GM19035 (cell line): Measurements from ENCODE around the gene SLC6A9.

Source experiments
- ATAC-seq: cut with Tn5 transposase; IDR thresholded peaks from one replicate; pipeline ENCODE4 v1.9.1; 2021; ENCODE audit not compliant: unreplicated experiment

SLC6A9 gene

GRCh38 chr1:44029911-44030604, 1.2 kb downstream of the SLC6A9 start:
- ATAC-seq, result peak; percentile 86

DNA sequence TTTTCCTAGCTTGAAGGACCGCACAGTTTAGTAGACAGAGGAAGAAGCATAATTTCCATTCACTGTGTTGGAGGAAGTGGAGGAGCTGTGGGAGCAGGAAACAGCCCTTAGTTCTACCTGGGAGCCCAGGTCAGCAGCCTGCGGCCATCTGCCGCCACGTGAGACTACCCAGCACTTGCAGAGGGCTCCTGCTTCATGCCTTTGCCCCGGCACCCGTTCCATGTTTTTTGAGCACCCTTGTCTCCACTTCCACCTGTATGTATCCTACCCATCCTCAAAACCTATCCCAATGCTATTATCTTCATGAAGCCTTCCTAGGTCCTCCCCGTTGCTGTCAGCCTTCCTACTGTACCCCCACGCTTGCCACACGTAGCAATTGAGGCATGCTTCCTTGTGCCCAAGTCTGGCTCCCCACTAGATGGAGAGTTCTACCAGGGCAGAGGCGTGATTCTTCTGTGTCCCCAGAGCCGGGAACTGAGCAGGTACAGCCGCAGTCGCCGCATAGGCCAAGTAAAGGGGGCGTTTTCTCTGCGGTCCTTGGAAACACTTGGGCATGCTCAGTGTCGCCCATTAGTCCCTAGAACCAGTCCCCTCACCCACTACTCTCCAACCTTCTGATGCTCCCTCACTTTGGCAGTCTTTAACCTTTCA, 1.9 kb downstream of the SLC6A9 start:
- ATAC-seq, result peak; percentile 28

DNA sequence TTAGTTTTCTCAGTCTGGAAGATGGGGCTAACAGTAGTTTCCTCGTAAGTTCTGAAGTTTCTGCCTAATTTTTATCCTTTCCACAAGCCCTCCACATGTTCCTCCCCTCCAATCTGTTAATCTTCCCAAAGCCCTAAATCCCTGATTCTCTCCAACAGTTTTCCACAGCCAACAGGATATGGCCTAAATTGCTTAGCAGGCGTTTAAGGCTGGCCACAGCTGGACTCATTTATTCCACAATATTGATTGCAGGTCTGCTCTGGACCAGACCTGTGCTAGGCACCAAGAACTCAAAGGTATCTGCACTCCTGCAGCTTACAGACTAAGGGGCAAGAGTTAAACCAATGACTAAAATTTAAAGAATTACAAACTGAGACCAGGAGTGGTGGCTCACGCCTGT, 3.9 kb downstream of the SLC6A9 start:
- no peak for ATAC-seq

- ATAC-seq, result no peak
Measured at GRCh38 chr1:44025816-44026215, 5.4 kb downstream of the SLC6A9 start.

- ATAC-seq, result no peak
Measured at GRCh38 chr1:44024903-44025525, 6.2 kb downstream of the SLC6A9 start.

- ATAC-seq, result no peak
Measured at GRCh38 chr1:44024031-44024902, 7.0 kb downstream of the SLC6A9 start.

GRCh38 chr1:44021581-44022321, 9.5 kb downstream of the SLC6A9 start:
- no peak for ATAC-seq

GRCh38 chr1:44021156-44021555, 10.1 kb downstream of the SLC6A9 start:
- no peak for ATAC-seq

GRCh38 chr1:44020464-44020863, 10.8 kb downstream of the SLC6A9 start:
- ATAC-seq, result no peak

GRCh38 chr1:44019466-44019948, 11.8 kb downstream of the SLC6A9 start:
- ATAC-seq, result no peak

- ATAC-seq, result no peak
Measured at GRCh38 chr1:44016890-44017400, 14.3 kb downstream of the SLC6A9 start.

GRCh38 chr1:44016041-44016889, 15.0 kb downstream of the SLC6A9 start:
- no peak for ATAC-seq

DNA sequence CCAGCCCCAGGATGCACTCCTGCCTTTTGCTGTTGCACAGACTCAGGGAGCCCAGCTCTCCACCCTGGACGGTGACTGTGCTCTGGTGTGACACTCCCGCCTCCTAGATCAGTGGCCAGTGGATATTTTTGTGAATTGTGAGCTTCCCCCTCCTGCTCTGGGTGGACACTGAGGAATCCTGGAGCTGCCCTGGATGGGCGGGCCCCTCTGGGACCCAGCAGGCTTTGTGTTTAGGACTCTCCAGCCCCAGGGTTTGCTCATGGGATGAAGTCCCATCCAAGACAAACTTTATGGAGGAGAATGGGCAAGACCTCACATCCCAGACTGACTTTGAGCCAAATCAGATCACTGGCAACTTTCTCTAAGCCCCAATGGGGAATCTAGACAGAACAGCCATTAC, 16.1 kb downstream of the SLC6A9 start:
- ATAC-seq, result no peak

DNA sequence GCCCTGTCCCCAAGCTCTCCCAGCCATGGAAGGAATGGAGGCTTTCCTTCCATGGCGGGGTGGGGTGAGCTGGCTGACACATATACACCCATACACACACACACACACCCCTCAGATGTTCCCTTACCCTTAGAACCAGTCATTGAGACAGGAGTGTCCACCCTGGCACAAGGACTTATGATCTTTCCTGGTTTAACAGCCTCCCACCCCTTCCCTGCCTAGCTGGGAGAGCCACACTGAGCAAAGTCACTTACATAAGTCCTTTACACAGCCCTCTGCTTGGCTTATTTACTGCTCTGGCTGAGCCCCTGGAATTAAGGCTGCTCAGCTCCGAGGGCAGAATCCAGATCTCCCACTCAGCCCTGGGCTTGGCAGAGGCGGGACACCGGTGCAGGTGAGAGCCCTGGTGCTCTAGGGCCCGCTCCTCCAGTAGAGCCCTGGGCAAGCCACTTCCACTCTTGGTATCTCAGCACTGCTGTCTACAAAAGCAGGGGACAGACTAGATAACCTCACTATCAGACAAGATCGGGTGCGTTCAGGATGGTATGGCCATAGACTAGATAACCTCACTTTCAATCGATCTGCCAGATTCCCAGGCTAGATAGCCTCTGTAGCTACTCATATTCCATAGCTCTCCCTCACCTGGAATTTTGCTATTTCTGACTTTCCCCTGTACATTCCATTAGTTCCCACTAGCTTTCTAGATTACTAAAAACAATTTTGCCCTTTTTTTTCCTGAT, 16.7 kb downstream of the SLC6A9 start:
- ATAC-seq, result no peak

DNA sequence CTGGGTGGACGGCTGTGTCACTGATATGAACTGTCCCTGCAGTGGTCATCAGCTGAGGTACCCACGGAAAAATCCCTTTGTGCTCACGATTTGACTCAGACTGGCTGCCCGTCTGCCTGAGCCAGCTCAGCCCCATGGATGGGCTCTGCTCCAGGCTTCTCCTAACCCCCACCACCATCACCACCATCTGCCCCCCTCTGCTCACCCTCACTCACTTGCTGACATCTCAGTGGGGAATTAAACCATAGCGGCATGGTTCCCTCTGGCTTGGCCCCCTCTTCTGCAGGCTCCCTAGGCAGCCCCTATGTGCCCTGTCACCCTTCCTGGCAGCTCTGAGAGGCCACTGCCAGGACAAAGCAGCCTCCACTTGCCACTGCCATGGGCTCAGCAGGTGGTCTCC, 17.3 kb downstream of the SLC6A9 start:
- no peak for ATAC-seq

DNA sequence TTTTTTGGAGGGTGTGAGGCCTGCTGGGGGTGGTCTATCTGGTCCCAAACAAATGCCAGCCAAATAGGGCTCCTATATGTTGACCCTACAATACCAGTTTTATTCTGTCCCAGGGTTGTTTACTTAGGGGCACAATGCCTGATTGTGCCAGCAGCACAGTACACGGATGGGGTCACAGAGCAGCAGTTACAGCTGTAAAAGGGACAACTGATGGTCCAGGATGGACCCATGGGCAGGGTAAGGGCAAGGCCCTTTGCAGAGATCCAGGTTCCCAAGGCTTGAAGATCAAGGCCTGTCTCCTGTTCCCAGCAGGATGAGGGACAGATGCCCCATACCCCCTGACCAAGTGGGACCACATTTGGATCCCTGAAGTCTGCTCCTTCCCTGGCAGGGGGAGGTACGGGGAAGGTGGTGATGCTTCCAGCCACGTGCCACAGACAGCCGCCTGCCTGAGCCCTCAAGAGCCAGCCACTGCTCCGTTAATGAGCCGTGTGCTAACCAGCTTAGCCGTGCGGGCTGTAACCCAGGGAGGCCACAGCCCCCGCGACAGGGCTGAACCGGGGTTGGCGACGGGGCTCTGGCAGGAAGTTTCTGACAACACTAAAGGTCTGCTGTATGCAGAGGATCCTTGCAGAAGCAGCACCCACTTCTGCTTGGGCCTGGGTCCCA, 18.2 kb downstream of the SLC6A9 start:
- ATAC-seq, result no peak

DNA sequence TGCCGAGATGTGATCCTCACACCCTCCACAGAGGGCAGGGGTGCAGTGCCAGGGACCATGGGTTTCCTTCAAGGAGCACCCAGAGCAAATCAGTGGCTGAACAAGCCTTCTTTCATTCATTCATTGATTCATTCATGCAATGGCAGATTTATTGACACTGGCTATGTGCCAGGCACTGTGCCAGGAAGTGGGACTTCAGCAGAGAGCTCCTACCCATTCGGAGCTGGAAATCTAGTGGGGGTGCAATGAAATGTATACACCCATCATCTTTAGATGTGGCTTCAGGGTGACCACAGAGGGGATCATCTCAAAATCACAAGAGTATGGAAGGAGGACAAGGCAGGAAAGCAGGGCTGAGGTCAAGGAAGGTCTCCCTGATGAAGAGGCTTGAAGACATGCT, 18.9 kb downstream of the SLC6A9 start:
- no peak for ATAC-seq

DNA sequence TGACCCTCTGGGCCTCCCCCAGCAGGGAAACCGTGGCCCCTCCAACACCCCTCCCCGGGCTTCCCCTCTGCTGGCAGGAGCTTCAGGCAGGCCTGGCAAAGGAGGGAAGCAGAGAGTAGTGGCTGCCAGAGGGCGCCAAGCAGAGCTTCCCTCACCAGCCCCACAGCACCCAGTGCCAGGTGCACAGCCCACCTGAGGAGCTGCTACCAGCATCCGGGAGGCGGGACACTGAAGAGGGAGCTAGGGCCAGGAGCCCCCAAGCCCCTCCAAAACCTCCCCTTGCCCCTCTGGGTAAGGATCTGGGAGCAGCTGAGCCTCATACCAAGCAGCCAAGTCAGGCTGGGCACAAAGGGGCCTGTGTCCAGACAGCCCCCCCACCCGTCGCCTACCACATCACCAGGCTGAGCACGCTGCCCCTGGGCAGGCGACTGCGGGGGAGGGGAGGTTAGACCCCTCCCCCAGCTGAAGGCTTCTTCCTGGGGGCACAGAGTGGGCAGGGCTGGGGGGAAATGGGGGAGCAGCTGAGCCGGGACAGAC, 20.3 kb downstream of the SLC6A9 start:
- ATAC-seq, result no peak
